Naive thymus-derived CD8-positive, alpha-beta T cell (primary cell): Measurements from ENCODE around the gene TSPAN11. TPM values are rescaled to one million over a fixed set of nuclear protein-coding genes. Genes with fewer than 3 reads are reported as not detected.
"Not testable (repeated sequence)": the region's sequence is repeated elsewhere in the genome, so short reads cannot be mapped to it uniquely, and the experiment has no call there.

Experiments used
- ATAC-seq, 2 donors: fragments of 150-1000 bp; cut with Tn5 transposase in 1 of 2; sonication (Bioruptor Pico), chemical (Tn5 transposase) in 1 of 2; 1 replicate in 1 of 2; 2 replicates in 1 of 2; pipeline ENCODE4 v1.10.0; 2021; ENCODE audit warnings: mild to moderate bottlenecking in 2 of 2, moderate library complexity in 2 of 2
- POLR2A ChIA-PET: fragments of 350-600 bp; sonication (Branson Sonifier 250); formaldehyde crosslinking; loops from one replicate; lab custom pipeline; 2021; ENCODE audit warnings: antibody characterized with exemption; lab: Charles Lee
- DNase-seq, 10 donors: peaks; one replicate each; pipeline versions ENCODE4 v3.0.0 to v3.0.0-alpha.2; 2020 to 2022
- H3K27ac Mint-ChIP-seq, 10 donors: one replicate each; pipeline ENCODE4 v1.8.0; 2020 to 2022; ENCODE audit warnings: mild to moderate bottlenecking in 10 of 10, mixed read lengths in 10 of 10, moderate library complexity in 4 of 10, inconsistent platforms in 1 of 10
- H3K27me3 Mint-ChIP-seq, 5 donors: one replicate each; pipeline ENCODE4 v1.8.0; 2021 to 2022; ENCODE audit warnings: mixed read lengths in 5 of 5
- H3K36me3 Mint-ChIP-seq, 3 donors: one replicate each; pipeline ENCODE4 v1.8.0; 2020 to 2022; ENCODE audit warnings: mixed read lengths in 3 of 3, mild to moderate bottlenecking in 2 of 3, inconsistent platforms in 1 of 3
- H3K4me1 Mint-ChIP-seq, 4 donors: one replicate each; pipeline ENCODE4 v1.8.0; 2021 to 2022; ENCODE audit warnings: mixed read lengths in 4 of 4
- H3K4me3 Mint-ChIP-seq, 10 donors: one replicate each; pipeline ENCODE4 v1.8.0; 2020 to 2022; ENCODE audit warnings: mild to moderate bottlenecking in 10 of 10, mixed read lengths in 10 of 10, moderate library complexity in 6 of 10, inconsistent platforms in 1 of 10
- H3K9me3 Mint-ChIP-seq, 9 donors: one replicate each; pipeline ENCODE4 v1.8.0; 2020 to 2022; ENCODE audit warnings: mixed read lengths in 9 of 9, mild to moderate bottlenecking in 3 of 9, inconsistent platforms in 1 of 9, moderate library complexity in 1 of 9
- polyA plus RNA-seq, 3 donors: library from polyadenylated mRNA; unstranded; fragments of 300-500 nt; fragmentation: Illumina TruSeq; gene quantifications; one replicate each; pipeline ENCODE4 v1.2.3, GENCODE V29; 2021
- total RNA-seq, 8 experiments: library from RNA in 2 of 8; stranded (reverse) in 2 of 8; gene quantifications; one replicate each; pipeline ENCODE4 v1.2.3 and lab custom pipeline; 2021 to 2026

TSPAN11 gene
- total and polyA plus RNA-seq, 5 experiments from 2014 or later = not detected

DNA sequence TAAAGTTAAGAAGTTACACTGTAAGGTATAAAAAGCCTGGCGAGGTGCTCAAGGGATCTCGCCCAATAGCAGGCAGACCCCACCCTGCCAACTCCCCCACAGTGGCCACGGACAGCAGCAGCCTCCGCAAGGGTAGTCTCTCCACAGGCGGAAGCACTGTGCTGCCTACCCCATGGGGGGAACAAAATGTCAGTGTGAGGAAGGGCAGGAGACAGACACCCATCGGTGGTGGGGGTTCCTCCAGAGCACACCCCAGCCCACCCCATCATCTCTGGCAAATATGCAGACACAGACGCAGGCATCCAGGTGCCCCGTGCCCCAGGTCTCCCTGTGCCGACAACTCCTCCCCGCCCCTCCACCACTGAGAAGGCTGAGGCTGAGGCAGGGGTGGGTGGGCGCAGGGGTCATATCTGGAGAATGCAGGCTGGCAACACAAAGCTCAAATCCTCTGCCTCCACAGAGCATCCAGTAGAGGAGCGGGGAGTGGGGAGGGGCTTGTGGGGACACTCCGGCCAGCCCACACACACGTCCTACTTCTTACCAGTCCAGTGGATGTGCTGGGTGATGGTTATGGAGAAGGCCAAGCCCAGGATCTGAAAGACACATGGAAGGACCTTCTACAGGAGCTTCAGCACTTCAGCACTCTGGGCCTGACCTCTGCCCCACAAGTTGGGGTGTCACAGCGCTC lies 78.9 kb downstream of the TSPAN11 start:
- POLR2A ChIA-PET = no interaction called here
- DNase-seq (peak in 1 of 10 donors; percentile 21), ATAC-seq (no peak)
- Mint-ChIP-seq H3K9me3 (no peaks in the 10 kb centered on the region), H3K27ac (no peak overlapping the region), H3K4me3 (no peak overlapping the region), H3K4me1 (peaks cover 0 to 6% (median 1%) of the 10 kb centered on the region in 4 donors), H3K27me3 (peaks cover 0 to 3% (median 0%) of the 10 kb centered on the region in 5 donors), H3K36me3 (no peaks in the 10 kb centered on the region)

DNA sequence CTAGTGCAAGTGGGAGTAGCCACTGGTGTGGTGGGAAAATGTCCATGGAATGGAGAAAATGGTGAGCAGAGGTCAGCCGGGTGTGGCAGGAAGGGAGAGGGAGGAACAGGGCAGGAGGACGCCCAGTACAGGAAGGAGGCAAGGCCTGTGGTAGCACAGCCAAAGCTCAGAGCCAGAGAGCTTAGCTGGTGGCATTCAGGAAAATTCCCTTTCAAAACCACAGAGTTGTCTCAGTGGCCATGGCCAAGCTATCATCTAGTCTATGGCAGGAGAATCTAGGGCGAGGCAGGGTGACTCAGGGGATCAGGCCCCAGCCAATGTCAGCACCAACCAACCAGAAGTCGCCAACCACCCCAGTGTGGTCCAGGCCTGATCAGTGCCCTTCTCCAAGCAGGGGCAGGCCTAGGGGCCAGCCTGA lies 79.4 kb downstream of the TSPAN11 start:
- H3K36me3 Mint-ChIP-seq = no peaks in the 10 kb centered on the region
- DNase-seq (no peak), ATAC-seq (no peak)
- peaks cover 0 to 6% (median 1%) of the 10 kb centered on the region in 4 donors for H3K4me1 Mint-ChIP-seq
- H3K9me3 Mint-ChIP-seq = no peaks in the 10 kb centered on the region
- peaks cover 0 to 3% (median 0%) of the 10 kb centered on the region in 5 donors for H3K27me3 Mint-ChIP-seq
- no peak overlapping the region for H3K4me3 Mint-ChIP-seq
- no peak overlapping the region for H3K27ac Mint-ChIP-seq
- POLR2A ChIA-PET = no interaction called here

DNA sequence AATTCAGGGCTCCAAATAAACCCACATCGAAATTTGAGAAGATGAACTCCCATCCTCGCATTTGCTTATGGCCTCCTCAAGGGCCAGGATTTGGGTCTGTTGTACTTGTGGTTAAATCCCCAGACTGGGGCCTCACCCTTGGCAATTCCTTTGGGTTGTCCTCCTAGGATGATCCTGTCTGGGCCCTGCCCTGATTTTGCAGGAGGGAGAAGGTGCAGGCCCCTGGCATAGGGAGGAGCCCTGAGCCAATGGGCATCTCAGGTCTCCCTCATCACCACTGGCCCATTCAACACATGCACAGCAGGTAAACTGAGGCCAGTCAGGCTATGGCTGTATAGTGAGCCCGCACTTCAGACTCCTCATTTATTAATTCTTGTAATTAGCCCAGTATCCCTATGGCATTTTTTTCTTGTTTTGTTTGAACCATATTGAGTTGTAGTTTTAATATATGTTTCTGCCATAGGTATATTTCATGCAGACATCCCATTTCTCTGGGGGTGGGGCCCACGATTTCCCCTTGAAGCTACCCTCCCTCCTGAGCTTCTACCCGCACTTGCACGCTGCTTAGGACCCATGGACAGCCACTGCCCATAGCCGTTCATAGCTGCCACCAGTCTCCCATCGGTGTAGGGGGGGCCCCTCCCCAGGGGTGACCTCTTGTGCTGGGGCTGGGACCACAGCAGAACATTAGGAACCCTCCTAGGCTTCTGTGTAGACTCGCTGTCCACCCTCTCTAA lies 80.0 kb downstream of the TSPAN11 start:
- H3K27ac Mint-ChIP-seq = no peak overlapping the region
- no peaks in the 10 kb centered on the region for H3K36me3 Mint-ChIP-seq
- DNase-seq (peak in 1 of 10 donors; percentile 15), ATAC-seq (no peak)
- no peaks in the 10 kb centered on the region for H3K9me3 Mint-ChIP-seq
- H3K4me1 Mint-ChIP-seq = peaks cover 0 to 6% (median 1%) of the 10 kb centered on the region in 4 donors
- H3K4me3 Mint-ChIP-seq = no peak overlapping the region
- POLR2A ChIA-PET = no interaction called here
- peaks cover 0 to 3% (median 0%) of the 10 kb centered on the region in 5 donors for H3K27me3 Mint-ChIP-seq

DNA sequence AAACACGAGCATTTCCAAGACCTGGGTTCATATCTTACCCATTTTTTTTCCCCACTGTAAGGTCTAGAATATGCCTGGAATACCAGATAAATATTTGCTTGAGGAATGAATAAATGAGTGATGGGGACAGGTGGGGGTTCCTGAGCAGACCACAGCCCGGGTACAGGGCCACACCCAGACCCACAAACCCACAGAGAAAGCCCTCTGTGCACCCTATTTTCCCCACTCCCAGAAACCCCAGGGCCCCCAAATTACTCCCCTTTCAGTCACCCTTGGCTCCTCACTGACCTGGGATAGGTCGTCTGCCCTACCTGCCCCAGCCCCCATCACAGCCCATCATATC lies 80.6 kb downstream of the TSPAN11 start:
- no peak overlapping the region for H3K4me3 Mint-ChIP-seq
- peaks cover 0 to 6% (median 1%) of the 10 kb centered on the region in 4 donors for H3K4me1 Mint-ChIP-seq
- no peak for ATAC-seq
- H3K36me3 Mint-ChIP-seq = no peaks in the 10 kb centered on the region
- peak in 1 of 10 donors; percentile 13 for DNase-seq
- H3K9me3 Mint-ChIP-seq = no peaks in the 10 kb centered on the region
- peaks cover 0 to 5% (median under 1%) of the 10 kb centered on the region in 5 donors for H3K27me3 Mint-ChIP-seq
- POLR2A ChIA-PET = no interaction called here
- no peak overlapping the region for H3K27ac Mint-ChIP-seq

DNA sequence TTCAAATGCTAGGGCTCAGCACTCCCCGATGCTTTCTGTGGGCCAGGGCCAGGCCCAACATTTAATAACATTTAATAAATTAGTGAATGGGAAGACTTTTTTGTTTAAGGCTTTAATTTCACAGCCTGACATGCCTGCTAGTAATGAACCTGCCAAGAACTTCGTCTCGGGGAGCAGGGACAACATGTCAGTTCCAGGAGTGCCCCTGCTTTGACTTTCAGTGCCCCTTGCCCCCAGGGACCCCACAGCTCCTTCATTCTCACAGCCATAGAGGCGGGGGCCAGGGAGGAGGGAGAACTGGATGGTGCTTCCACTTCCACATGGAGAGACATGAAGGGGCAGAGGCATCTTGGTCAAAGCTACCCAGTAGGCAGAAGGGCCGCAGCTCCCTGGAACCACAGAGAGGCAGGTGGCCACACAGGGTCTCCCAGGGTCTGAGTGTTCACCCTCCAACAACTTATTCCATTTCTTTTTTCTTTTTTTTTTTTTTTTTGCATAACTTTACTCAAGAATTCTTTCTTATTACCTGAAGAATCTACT lies 81.2 kb downstream of the TSPAN11 start:
- H3K4me1 Mint-ChIP-seq = peaks cover 0 to 6% (median 1%) of the 10 kb centered on the region in 4 donors
- DNase-seq (peak in 1 of 10 donors; percentile 30), ATAC-seq (no peak)
- H3K9me3 Mint-ChIP-seq = no peaks in the 10 kb centered on the region
- peaks cover 0 to 10% (median 3%) of the 10 kb centered on the region in 5 donors for H3K27me3 Mint-ChIP-seq
- POLR2A ChIA-PET = no interaction called here
- H3K36me3 Mint-ChIP-seq = no peaks in the 10 kb centered on the region
- H3K4me3 Mint-ChIP-seq = no peak overlapping the region
- H3K27ac Mint-ChIP-seq = no peak overlapping the region

DNA sequence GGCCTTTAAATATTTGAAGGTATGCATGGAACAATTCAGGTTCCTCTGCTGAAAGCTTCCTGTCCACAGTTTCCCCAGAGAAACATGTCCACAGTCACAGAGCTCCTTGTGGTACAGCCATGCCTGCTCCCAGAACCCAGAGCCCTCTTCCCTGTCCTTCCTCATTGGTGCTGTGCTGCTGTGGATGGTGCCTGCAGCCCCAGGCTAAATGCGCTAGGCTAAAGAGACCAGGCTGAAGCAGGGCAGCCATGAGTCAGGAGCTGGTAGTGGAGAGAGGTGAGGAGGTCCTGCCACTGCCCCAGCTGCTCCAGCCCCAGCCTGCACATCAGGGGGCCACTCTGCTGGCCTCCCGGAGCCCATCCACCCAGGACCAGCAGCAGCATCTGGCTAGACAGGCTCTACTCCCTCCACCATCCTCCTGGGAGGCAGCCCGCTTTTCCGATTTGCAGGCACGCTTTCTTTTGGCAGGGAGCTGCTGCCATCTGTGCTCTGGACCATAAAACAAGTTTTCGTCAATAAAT lies 81.8 kb downstream of the TSPAN11 start:
- Mint-ChIP-seq H3K27me3 (peaks cover 0 to 11% (median 3%) of the 10 kb centered on the region in 5 donors), H3K9me3 (no peaks in the 10 kb centered on the region), H3K4me3 (no peak overlapping the region), H3K36me3 (no peaks in the 10 kb centered on the region), H3K4me1 (peaks cover 0 to 6% (median 1%) of the 10 kb centered on the region in 4 donors), H3K27ac (no peak overlapping the region)
- ATAC-seq = no peak
- peak in 1 of 10 donors; percentile 9 for DNase-seq
- POLR2A ChIA-PET = no interaction called here

DNA sequence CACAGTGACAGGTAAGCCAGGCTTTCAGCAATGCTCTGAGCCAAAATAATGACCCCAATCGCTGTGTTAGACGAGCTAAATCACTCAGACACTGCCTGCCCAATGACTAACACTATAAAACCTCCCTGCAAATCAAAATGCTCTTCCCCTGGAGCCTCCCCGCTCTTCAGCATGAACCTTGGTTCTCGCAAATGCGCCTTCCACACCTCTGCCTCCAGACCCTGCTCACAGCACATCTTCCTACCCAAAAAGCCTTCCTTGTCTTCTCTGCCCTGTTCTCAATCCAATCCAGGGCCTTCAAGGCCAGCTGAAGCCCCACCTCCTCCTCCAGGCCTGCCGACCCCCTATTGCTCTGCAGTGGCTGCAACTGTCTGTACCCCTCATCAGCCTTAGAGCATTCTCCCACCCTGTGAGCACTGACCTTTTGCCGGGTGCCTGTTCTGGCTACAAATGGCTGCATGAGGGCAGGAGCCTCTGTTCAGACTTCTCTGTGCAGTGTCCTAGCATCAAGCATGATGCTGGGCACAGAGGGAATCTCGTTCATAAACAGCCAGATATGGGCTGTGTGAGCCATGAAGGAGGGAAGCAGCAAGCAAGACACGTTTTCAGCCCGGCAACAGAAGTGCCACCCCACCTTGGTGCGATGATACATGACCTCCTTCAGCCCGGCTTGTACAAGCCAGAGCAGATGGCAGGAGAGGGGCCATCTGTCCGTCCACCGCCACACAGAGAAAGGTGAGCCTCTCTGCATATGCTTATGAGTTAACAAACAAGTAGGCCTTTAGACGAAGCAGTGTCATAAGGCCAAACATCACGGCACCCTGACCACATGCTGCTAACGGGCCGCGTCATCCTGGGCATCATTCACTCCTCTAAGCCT lies 82.7 kb downstream of the TSPAN11 start:
- no peak for ATAC-seq
- H3K4me3 Mint-ChIP-seq = no peak overlapping the region
- H3K4me1 Mint-ChIP-seq = peaks cover 0 to 6% (median 1%) of the 10 kb centered on the region in 4 donors
- H3K27ac Mint-ChIP-seq = peak overlapping the region in 1 of 10 donors; percentile 50
- H3K36me3 Mint-ChIP-seq = no peaks in the 10 kb centered on the region
- H3K27me3 Mint-ChIP-seq = peaks cover 0 to 11% (median 3%) of the 10 kb centered on the region in 5 donors
- POLR2A ChIA-PET = no interaction called here
- H3K9me3 Mint-ChIP-seq = no peaks in the 10 kb centered on the region
- DNase-seq = no peak

DNA sequence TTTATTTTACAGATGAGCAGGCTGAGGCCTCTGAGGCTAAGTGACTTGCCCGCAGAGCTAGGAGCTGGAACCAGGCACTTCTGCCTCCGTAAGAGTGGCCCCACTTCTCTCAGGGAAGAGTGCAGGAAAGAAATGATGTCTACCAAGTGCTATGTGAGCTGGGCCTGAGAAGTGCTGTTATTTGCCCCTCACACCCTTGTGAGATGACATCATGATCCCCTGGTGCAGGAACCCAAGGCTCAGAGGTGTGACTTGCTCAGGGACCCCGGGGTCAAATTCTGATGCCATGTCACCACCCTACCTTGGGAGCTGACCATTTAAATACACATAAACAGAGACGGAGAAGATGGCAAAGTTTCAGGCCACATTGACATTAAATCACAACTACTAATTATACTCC lies 83.4 kb downstream of the TSPAN11 start:
- POLR2A ChIA-PET = no interaction called here
- H3K27ac Mint-ChIP-seq = no peak overlapping the region

DNA sequence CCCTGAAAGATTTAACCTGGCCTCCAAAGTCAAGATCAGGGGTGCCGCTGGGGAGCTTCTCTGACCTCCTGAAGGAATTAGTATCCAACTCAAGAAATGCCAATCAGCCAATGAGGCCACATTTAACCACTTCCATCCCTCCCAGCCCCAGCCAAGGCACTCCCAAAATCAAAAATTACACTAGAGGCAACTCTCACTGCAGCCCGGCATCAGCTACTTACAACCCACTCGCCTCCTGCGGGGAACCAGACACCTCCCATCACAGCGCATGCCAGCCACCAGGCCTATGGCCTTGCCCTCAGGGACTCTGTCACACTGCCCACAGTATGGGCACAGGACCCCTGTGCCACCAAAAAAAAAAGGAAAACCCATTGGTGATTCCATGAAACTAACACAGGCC lies 84.8 kb downstream of the TSPAN11 start:
- POLR2A ChIA-PET = no interaction called here
- DNase-seq (no peak), ATAC-seq (no peak)
- H3K27me3 Mint-ChIP-seq = peaks cover 0 to 19% (median 3%) of the 10 kb centered on the region in 5 donors
- H3K36me3 Mint-ChIP-seq = no peaks in the 10 kb centered on the region
- no peaks in the 10 kb centered on the region for H3K9me3 Mint-ChIP-seq
- H3K27ac Mint-ChIP-seq = no peak overlapping the region
- H3K4me3 Mint-ChIP-seq = no peak overlapping the region
- H3K4me1 Mint-ChIP-seq = peaks cover 0 to 6% (median 1%) of the 10 kb centered on the region in 4 donors

More for the DNA sequence above, 83.4 kb downstream of the TSPAN11 start:
- ATAC-seq (no peak), DNase-seq (peak in 1 of 10 donors; percentile 37)
- Mint-ChIP-seq H3K27me3 (peaks cover 0 to 11% (median 3%) of the 10 kb centered on the region in 5 donors), H3K9me3 (no peaks in the 10 kb centered on the region), H3K4me3 (no peak overlapping the region), H3K36me3 (no peaks in the 10 kb centered on the region), H3K4me1 (peaks cover 0 to 6% (median 1%) of the 10 kb centered on the region in 4 donors)

DNA sequence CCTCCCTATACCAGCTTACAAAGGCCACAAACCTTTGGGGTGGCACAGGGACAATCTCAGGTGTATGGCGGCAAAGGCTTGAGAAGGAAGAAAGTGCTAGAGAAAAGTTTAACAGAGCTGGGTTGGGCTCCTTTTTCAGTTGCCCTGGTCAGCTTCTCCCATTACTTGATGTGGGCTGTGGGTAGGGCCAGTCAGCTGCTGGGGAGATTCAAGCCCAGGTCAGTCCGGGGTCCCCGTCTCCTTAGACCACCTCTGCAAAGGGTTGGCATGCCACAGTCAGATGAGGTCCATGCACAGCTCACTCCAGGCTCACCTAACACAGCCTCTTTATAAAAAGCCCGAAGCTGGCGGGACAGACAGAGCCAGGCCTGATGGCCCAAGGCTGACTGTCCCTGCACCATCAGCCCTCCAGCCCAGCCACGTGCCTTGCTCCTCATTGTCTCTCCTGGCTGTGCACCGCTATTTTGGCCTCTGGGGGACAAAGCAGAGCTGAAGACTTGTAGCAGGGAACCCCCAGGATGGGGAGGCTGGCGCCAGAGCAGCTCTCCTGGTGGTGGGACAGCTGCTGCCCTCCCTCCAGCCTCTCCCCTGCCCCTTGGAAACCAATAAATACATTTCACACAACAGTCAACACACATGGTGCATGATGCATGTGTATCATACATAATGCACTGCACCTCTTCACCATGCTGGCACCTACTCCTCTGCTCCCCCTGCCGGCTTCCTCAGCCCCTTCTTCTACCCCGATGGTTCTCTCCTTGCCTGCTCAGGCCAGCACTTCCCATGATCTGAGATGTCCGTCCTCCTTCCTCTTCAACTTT lies 85.4 kb downstream of the TSPAN11 start:
- Mint-ChIP-seq H3K27ac (no peak overlapping the region), H3K36me3 (no peaks in the 10 kb centered on the region), H3K4me1 (peaks cover 0 to 6% (median under 1%) of the 10 kb centered on the region in 4 donors), H3K4me3 (no peak overlapping the region), H3K27me3 (peaks cover 0 to 19% (median 3%) of the 10 kb centered on the region in 5 donors), H3K9me3 (no peaks in the 10 kb centered on the region)
- ATAC-seq (no peak), DNase-seq (no peak)
- POLR2A ChIA-PET = no interaction called here

DNA sequence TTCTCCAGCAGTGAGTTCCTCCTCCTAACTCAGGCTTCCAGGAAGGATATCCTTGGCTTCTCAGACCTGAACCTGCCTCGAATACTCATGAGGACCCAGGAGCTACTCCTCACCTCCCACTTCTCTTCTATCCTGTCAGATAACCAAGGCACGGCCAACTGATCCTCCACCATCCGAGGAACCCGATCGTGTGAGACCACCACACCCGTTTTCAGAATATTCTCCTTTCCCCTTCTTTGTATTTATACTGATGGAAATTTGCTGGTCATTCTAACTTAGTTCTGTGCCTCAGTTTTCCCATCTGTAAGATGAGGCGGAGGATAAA lies 86.0 kb downstream of the TSPAN11 start:
- POLR2A ChIA-PET, H3K9me3 Mint-ChIP-seq, H3K4me1 Mint-ChIP-seq, DNase-seq, H3K4me3 Mint-ChIP-seq, H3K27ac Mint-ChIP-seq, ATAC-seq, H3K36me3 Mint-ChIP-seq: not testable (repeated sequence)
- H3K27me3 Mint-ChIP-seq = peaks cover 0 to 19% (median 3%) of the 10 kb centered on the region in 5 donors
